Hepatocyte (in vitro differentiated cells): Measurements from ENCODE around the gene KCNB1. TPM values are rescaled to one million over a fixed set of nuclear protein-coding genes. Genes with fewer than 3 reads are reported as not detected.
A peak's percentile ranks its signal among the peaks of the same experiment; 100 is the strongest.

Source experiments
- DNase-seq: peaks from one replicate; pipeline ENCODE4 v3.0.0-alpha.2; 2016; ENCODE audit warnings: low spot score
- H2AFZ ChIP-seq: fragments of 200-600 bp; sonication (generic); 2 replicates; pipeline ENCODE4 v1.6.0; 2016; ENCODE audit warnings: antibody characterized with exemption, mild to moderate bottlenecking
- H3K27ac ChIP-seq: fragments of 200-600 bp; sonication (generic); 2 replicates; pipeline ENCODE4 v1.5.1; 2016; ENCODE audit warnings: mild to moderate bottlenecking
- H3K27me3 ChIP-seq: fragments of 200-600 bp; sonication (generic); 2 replicates; pipeline ENCODE4 v1.6.1; 2016
- H3K36me3 ChIP-seq: fragments of 200-600 bp; sonication (generic); replicated peaks from 2 replicates; pipeline ENCODE4 v1.5.1; 2016; ENCODE audit warnings: low read depth; ENCODE audit not compliant: insufficient read depth
- H3K4me1 ChIP-seq: fragments of 200-600 bp; sonication (generic); 2 replicates; pipeline ENCODE4 v1.5.1; 2016; ENCODE audit warnings: mild to moderate bottlenecking, moderate library complexity; ENCODE audit not compliant: insufficient read depth
- H3K4me2 ChIP-seq: fragments of 200-600 bp; sonication (generic); 2 replicates; pipeline ENCODE4 v1.6.0; 2016
- H3K4me3 ChIP-seq: fragments of 200-600 bp; sonication (generic); 2 replicates; pipeline ENCODE4 v1.5.1; 2016; ENCODE audit warnings: mild to moderate bottlenecking
- H3K79me2 ChIP-seq: fragments of 200-600 bp; sonication (generic); 2 replicates; pipeline ENCODE4 v1.6.0; 2017; ENCODE audit warnings: mild to moderate bottlenecking
- H3K9me2 ChIP-seq: fragments of 200-600 bp; sonication (generic); replicated peaks from 2 replicates; pipeline ENCODE4 v1.6.0; 2017; ENCODE audit warnings: mild to moderate bottlenecking; ENCODE audit not compliant: insufficient read depth
- H3K9me3 ChIP-seq: fragments of 200-600 bp; sonication (generic); 2 replicates; pipeline ENCODE4 v1.5.1; 2016; ENCODE audit warnings: low read depth, mild to moderate bottlenecking
- H4K20me1 ChIP-seq: fragments of 200-600 bp; sonication (generic); 2 replicates; pipeline ENCODE4 v1.6.0; 2016; ENCODE audit warnings: mild to moderate bottlenecking; ENCODE audit not compliant: insufficient read depth, poor library complexity, severe bottlenecking
- CTCF ChIP-seq: fragments of 200-600 bp; sonication (generic); IDR thresholded peaks from 2 replicates; pipeline ENCODE4 v1.5.1; 2016; ENCODE audit warnings: antibody characterized with exemption, mild to moderate bottlenecking; ENCODE audit not compliant: poor library complexity
- EZH2 ChIP-seq: fragments of 200-600 bp; sonication (generic); IDR thresholded peaks from 2 replicates; pipeline ENCODE4 v1.6.1; 2016; ENCODE audit warnings: antibody characterized with exemption, mild to moderate bottlenecking, borderline replicate concordance
- EZH2phosphoT487 ChIP-seq: fragments of 200-600 bp; sonication (generic); IDR thresholded peaks from one replicate; pipeline ENCODE4 v1.6.1; 2018; ENCODE audit warnings: antibody characterized with exemption, mild to moderate bottlenecking, low read depth, moderate library complexity; ENCODE audit not compliant: unreplicated experiment, severe bottlenecking
- WGBS: methylation state at CpG from one replicate; pipeline ENCODE4 v1.1.6; 2016; ENCODE audit warnings: low lambda C conversion rate; ENCODE audit errors: missing lambda C conversion rate; 5-methylcytosine and 5-hydroxymethylcytosine counted together
- polyA plus RNA-seq: library from polyadenylated mRNA; unstranded; fragments of >200 nt; fragmentation: Nextera tagmentation; extraction: Ambion mirVana; gene quantifications from 2 replicates; pipeline ENCODE4 v1.2.1, GENCODE V29; 2016
- total RNA-seq: library from RNA; depleted of rRNA; stranded (reverse); fragments of >200 nt; gene quantifications from 2 replicates; pipeline ENCODE4 v1.2.3, GENCODE V29; 2014

KCNB1 gene
- 0.37 and 0.44 TPM in 2 replicates for total RNA-seq
- 1.0 and 1.5 TPM in 2 replicates for polyA plus RNA-seq

DNA sequence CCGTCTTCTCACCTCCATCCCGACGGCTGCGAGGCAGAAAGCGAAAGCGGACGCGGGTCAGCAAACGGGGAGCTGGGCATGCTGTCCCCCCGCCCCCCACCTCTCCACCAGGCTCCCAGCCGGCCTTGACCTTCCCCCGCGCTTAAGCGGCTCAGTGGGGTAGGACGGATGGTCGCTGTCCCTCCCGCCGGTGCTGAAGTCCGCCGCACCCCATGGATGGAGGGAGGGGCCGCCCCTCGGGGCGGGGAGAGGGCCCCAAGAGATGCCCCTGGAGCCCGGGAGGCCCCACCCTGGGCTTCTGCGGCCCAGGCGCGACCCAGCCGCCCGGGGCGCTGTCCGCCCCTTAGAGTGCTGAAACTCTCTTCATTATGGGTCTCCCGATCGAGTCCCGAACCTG, at the start of gene KCNB1:
Gene KCNB1, minus strand, starts transcription at position 48 of the 397 bp plus-strand sequence. CDS start 188 bp downstream, outside the sequence.
- H3K4me3 ChIP-seq: no peak within 1 kb of the TSS
- no peak within 1 kb of the TSS for H3K27ac ChIP-seq

DNA sequence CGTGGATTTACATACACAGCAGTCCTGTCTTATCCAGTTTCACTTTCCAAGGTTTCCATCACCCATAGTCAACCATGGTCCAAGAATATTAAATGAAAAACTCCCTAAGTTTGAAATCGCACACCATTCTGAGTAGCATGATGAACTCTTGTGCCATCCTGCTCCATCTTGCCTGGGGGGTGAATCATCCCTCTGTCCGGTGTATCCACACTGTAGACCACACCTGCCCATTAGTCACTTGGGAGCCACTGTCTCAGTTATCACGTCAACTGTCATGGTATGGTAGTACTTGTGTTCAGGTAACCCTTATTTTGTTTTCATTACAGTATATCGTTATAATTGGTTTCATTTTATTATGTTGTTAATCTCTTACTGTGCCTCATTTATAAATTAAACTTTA, 47.0 kb upstream of the KCNB1 start:
- Histone ChIP-seq H3K9me2 (no peaks in the 10 kb centered on the region), H3K79me2 (no peaks in the 10 kb centered on the region), H3K4me2 (no peak overlapping the region), H3K27me3 (no peaks in the 10 kb centered on the region), H3K27ac (no peak overlapping the region), H2AFZ (no peak overlapping the region), H3K4me3 (no peak overlapping the region), H3K9me3 (no peaks in the 10 kb centered on the region), H3K36me3 (no peaks in the 10 kb centered on the region), H4K20me1 (no peaks in the 10 kb centered on the region), H3K4me1 (no peaks in the 10 kb centered on the region)
- TF ChIP-seq EZH2: no peak
- TF ChIP-seq CTCF: no peak
- 93% methylated on average over 5 of the region's 5 CpGs for WGBS
- DNase-seq: no peak

More for the DNA sequence above, at the start of gene KCNB1:
- Histone ChIP-seq H4K20me1 (no peaks in the 10 kb centered on the region), H3K27me3 (peaks cover 40% of the 10 kb centered on the region), H3K9me3 (no peaks in the 10 kb centered on the region), H3K4me2 (peak within 1 kb of the TSS; percentile 88), H3K36me3 (no peaks in the 10 kb centered on the region), H3K79me2 (no peaks in the 10 kb centered on the region), H2AFZ (no peak within 1 kb of the TSS), H3K9me2 (no peaks in the 10 kb centered on the region), H3K4me1 (peaks cover 9% of the 10 kb centered on the region)
- DNase-seq: peak; percentile 93
- TF ChIP-seq EZH2: no peak
- 2% methylated on average over 9 of the region's 34 CpGs for WGBS

DNA sequence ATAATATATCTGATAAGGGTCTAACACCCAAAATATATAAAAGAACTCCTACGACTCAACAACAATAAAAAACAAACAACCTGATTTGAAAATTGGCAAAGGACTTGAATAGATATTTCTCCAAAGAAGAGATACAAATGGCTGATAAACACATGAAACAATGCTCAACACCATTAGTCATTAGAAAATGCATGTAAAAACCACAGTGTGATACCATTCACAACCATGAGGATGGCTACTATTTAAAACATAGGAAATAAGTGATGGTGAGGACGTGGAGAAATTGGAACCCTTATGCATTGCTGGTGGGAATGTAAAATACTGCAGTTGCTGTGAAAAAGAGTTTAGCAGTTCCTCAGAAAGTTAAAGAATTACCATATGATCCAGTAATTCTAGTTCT, 44.1 kb upstream of the KCNB1 start:
- WGBS: 89% methylated on average over 2 of the region's 2 CpGs

DNA sequence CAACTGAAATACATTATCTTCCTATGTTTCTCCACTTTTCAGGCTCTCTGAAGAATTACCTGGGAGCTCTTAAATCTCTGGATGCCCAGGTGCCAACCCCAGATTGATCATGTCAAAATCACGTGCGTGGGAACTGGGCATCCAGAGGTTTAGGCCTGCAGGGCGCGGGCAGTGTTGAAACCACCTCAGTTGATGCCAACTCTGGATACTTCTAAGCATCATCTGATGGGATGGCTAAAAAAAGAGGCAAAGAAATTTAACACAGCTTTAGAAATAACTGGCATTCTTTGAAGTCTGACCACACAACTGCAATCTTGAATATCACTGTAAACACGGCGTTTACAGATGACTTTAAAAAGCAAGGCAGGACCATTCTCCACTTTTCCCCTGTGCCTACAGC, 43.6 kb upstream of the KCNB1 start:
- H3K9me2 ChIP-seq: no peaks in the 10 kb centered on the region
- H3K4me2 ChIP-seq: no peak overlapping the region
- WGBS: 85% methylated on average over 6 of the region's 6 CpGs
- H3K4me1 ChIP-seq: no peaks in the 10 kb centered on the region
- no peak overlapping the region for H2AFZ ChIP-seq
- H3K79me2 ChIP-seq: no peaks in the 10 kb centered on the region
- no peak overlapping the region for H3K4me3 ChIP-seq
- no peak for TF ChIP-seq CTCF
- no peak for TF ChIP-seq EZH2
- no peak for TF ChIP-seq EZH2phosphoT487
- no peak overlapping the region for H3K27ac ChIP-seq
- H3K27me3 ChIP-seq: no peaks in the 10 kb centered on the region
- no peaks in the 10 kb centered on the region for H3K36me3 ChIP-seq
- no peaks in the 10 kb centered on the region for H3K9me3 ChIP-seq
- H4K20me1 ChIP-seq: no peaks in the 10 kb centered on the region
- DNase-seq: no peak

More for the DNA sequence above, 44.1 kb upstream of the KCNB1 start:
- Histone ChIP-seq H3K4me2 (no peak overlapping the region), H3K4me3 (no peak overlapping the region), H3K27me3 (no peaks in the 10 kb centered on the region), H4K20me1 (no peaks in the 10 kb centered on the region), H3K9me2 (no peaks in the 10 kb centered on the region), H2AFZ (no peak overlapping the region), H3K9me3 (no peaks in the 10 kb centered on the region), H3K27ac (no peak overlapping the region), H3K36me3 (no peaks in the 10 kb centered on the region), H3K79me2 (no peaks in the 10 kb centered on the region), H3K4me1 (no peaks in the 10 kb centered on the region)
- TF ChIP-seq CTCF (no peak), EZH2phosphoT487 (no peak), EZH2 (no peak)
- DNase-seq: no peak
